ENCODE measurements around the gene CBX4.
A peak's percentile ranks its signal among the peaks of the same experiment; 100 is the strongest.

Gene CBX4

DNA sequence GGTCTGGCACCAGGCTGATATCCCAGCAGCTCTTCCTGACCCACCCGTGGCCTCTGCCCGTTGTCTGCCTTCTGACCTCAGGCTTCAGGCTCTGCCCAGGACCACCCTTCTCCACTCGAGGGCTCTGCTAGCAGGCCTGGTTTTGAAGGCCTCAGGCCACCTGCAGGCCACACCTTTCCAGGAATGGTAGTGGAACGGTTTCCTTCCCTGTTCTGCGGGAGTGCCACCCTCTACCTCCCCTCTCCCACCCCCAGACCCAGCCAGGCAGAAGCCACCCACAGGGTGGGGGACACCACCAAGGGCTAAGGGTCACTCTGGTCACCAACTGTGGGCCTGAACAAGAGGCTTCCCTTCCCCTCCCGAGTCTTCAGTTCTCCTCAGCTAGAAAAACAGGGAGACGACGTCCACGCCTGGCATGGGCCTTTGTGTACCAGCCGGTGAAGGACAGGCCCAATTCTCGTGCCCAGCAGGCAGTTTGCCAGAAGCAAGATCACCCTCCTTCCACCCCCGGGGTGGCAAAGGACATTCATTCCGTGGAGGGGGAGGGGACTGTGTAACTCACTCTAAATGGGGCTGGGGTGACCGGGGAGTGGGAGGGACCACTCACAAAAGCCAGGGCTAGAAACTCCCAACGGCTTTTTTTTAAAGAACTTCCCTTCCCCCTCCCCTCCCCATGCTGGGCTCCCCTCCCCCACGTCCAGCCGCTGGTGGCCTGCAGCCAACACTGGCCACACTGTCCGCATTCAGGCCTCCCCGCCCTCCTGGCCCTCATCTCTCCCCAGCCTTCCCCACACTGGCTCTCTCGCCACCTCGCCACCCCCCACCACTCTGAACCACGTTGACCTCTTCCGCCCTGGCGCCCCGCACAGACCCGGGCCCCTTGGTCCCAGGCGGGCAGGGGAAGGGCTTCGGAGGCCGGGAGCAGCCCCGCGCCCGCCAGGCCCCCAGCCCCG, 7.7 kb downstream of the CBX4 start:
- TF ChIP-seq SIN3A (IDR thresholded peaks at IDR 0.05; ENCODE audit: borderline replicate concordance, insufficient read depth, low read length) = no peak
- no peak for TF ChIP-seq TAF1 (IDR thresholded peaks at IDR 0.05; ENCODE audit: borderline replicate concordance, insufficient read depth, low read length)
- no peak for TF ChIP-seq FOXP2 (optimal IDR thresholded peaks at IDR 0.05; ENCODE audit: borderline replicate concordance, extremely low read depth, extremely low read length, insufficient read depth)
- TF ChIP-seq, protein P1, sequence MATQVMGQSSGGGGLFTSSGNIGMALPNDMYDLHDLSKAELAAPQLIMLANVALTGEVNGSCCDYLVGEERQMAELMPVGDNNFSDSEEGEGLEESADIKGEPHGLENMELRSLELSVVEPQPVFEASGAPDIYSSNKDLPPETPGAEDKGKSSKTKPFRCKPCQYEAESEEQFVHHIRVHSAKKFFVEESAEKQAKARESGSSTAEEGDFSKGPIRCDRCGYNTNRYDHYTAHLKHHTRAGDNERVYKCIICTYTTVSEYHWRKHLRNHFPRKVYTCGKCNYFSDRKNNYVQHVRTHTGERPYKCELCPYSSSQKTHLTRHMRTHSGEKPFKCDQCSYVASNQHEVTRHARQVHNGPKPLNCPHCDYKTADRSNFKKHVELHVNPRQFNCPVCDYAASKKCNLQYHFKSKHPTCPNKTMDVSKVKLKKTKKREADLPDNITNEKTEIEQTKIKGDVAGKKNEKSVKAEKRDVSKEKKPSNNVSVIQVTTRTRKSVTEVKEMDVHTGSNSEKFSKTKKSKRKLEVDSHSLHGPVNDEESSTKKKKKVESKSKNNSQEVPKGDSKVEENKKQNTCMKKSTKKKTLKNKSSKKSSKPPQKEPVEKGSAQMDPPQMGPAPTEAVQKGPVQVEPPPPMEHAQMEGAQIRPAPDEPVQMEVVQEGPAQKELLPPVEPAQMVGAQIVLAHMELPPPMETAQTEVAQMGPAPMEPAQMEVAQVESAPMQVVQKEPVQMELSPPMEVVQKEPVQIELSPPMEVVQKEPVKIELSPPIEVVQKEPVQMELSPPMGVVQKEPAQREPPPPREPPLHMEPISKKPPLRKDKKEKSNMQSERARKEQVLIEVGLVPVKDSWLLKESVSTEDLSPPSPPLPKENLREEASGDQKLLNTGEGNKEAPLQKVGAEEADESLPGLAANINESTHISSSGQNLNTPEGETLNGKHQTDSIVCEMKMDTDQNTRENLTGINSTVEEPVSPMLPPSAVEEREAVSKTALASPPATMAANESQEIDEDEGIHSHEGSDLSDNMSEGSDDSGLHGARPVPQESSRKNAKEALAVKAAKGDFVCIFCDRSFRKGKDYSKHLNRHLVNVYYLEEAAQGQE (IDR thresholded peaks at IDR 0.05; ENCODE audit: insufficient read depth in 1 of 2, low read depth in 2 of 2, low read length in 2 of 2) = no peak
- no peak for TF ChIP-seq POLR2AphosphoS5 (IDR thresholded peaks at IDR 0.05; ENCODE audit: low read depth, low read length)

DNA sequence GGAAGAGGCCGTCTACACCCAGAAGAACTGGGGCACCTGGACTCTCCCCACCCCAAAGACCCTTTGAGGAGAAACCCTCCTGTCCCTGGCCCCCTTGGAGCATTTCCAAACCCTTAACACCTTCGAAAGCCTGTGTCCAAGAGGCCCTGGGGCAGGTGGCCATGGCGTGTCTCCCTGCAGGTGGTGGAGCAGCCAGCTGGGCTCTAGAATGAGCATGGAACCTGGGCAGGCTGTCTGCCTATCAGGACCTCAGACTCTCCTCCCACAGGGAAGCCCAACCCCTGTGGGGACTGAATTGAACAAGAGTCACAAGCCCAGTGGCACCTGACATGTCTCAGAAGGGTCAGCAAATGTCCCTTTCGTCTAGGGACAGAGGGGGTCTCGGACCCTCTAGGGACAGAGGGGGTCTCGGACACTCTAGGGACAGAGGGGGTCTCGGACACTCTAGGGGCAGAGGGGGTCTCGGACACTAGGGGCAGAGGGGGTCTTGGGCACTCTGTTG, 8.4 kb downstream of the CBX4 start:
- TF ChIP-seq FOXP2 (optimal IDR thresholded peaks at IDR 0.05; ENCODE audit: borderline replicate concordance, extremely low read depth, extremely low read length, insufficient read depth) (no peak), POLR2AphosphoS5 (IDR thresholded peaks at IDR 0.05; ENCODE audit: low read depth, low read length) (no peak), TAF1 (IDR thresholded peaks at IDR 0.05; ENCODE audit: borderline replicate concordance, insufficient read depth, low read length) (no peak), SIN3A (IDR thresholded peaks at IDR 0.05; ENCODE audit: borderline replicate concordance, insufficient read depth, low read length) (no peak)
- TF ChIP-seq, protein P1 (IDR thresholded peaks at IDR 0.05; ENCODE audit: insufficient read depth in 1 of 2, low read depth in 2 of 2, low read length in 2 of 2) = no peak

DNA sequence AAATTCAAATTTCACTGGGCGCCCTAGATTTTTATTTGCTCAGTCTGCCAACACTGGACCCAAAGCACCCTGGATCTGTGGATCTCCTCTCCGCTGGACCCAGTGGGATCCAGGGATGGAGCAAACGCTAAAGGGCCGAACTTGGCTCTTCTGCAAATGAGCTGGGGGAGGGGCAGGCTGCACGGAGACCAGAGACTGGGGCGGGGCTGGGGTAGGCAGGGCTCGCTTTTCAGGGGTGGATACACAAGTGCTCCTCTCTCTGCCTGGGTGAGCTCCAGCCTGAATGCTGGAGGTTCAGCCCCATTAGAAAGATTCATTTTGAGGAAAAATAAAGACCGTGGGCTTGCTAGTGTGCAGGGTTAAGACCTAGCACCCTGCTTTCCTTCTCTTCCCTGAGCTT, 8.9 kb downstream of the CBX4 start:
- no peak for TF ChIP-seq TAF1 (IDR thresholded peaks at IDR 0.05; ENCODE audit: borderline replicate concordance, insufficient read depth, low read length)
- TF ChIP-seq POLR2AphosphoS5 (IDR thresholded peaks at IDR 0.05; ENCODE audit: low read depth, low read length) = no peak
- no peak for TF ChIP-seq SIN3A (IDR thresholded peaks at IDR 0.05; ENCODE audit: borderline replicate concordance, insufficient read depth, low read length)
- TF ChIP-seq FOXP2 (optimal IDR thresholded peaks at IDR 0.05; ENCODE audit: borderline replicate concordance, extremely low read depth, extremely low read length, insufficient read depth) = no peak

DNA sequence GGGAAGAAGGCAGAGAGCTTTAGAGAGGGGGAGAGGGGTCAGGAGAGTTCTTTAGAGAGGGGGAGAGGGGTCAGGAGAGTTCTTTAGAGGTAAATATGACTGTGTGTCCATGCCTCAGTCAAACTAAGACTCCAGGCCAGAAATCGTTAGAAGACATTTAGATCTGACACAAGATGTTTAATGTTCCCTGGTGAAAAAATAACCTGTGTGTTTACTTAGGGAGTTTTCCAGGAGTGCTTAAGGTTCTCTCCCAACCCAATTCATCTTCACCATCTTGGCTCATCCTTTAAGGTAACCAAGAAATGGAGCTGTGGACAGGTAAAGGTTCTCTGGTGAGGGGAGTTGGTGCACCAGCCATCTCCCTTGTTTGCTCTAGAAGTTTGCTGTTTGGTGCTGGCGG, 9.8 kb downstream of the CBX4 start:
- TF ChIP-seq FOXP2 (optimal IDR thresholded peaks at IDR 0.05; ENCODE audit: borderline replicate concordance, extremely low read depth, extremely low read length, insufficient read depth) (no peak), TAF1 (IDR thresholded peaks at IDR 0.05; ENCODE audit: borderline replicate concordance, insufficient read depth, low read length) (no peak), POLR2AphosphoS5 (IDR thresholded peaks at IDR 0.05; ENCODE audit: low read depth, low read length) (no peak), SIN3A (IDR thresholded peaks at IDR 0.05; ENCODE audit: borderline replicate concordance, insufficient read depth, low read length) (no peak)
- TF ChIP-seq, protein P1 (IDR thresholded peaks at IDR 0.05; ENCODE audit: insufficient read depth in 1 of 2, low read depth in 2 of 2, low read length in 2 of 2) = no peak

DNA sequence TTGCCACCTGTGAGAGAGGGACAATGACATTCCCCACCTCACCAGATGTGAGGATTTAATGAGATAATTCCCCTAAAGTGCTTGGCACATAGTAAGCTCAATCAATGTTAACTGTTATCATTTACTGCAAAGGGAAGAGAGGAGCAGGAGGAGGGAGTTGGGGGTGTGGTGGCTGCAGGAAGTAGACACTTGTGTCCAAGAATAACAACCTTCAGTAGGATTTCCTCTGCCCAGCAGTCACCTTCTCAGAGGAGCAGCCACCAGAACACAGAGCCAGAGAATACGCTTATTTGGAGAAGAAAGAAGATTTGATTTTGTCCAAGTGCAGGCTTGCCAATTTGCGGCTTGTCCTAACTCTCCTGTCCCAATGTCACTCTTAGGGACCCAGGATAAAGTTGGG, 10.2 kb downstream of the CBX4 start:
- TF ChIP-seq SIN3A (IDR thresholded peaks at IDR 0.05; ENCODE audit: borderline replicate concordance, insufficient read depth, low read length) (no peak), POLR2AphosphoS5 (IDR thresholded peaks at IDR 0.05; ENCODE audit: low read depth, low read length) (no peak), TAF1 (IDR thresholded peaks at IDR 0.05; ENCODE audit: borderline replicate concordance, insufficient read depth, low read length) (no peak), FOXP2 (optimal IDR thresholded peaks at IDR 0.05; ENCODE audit: borderline replicate concordance, extremely low read depth, extremely low read length, insufficient read depth) (no peak)
- TF ChIP-seq, protein P1 (IDR thresholded peaks at IDR 0.05; ENCODE audit: insufficient read depth in 1 of 2, low read depth in 2 of 2, low read length in 2 of 2) = 0 out of 4 replicates have a peak, but pooled peaks of 1 of the 2 experiments have one; percentile 39
